ENCODE results near the gene IFT27.

Gene IFT27

GRCh38 chr22:36765943-36766450, 9.9 kb downstream of the IFT27 start:
- no peak for DNase-seq
- no peaks in the 10 kb centered on the region for H3K9me3 Mint-ChIP-seq
- H3K27ac Mint-ChIP-seq = no peak overlapping the region
- H3K27me3 Mint-ChIP-seq = no peaks in the 10 kb centered on the region
- CTCF ChIA-PET = interaction anchor here (0.5 to 2.4 kb wide), 5 partner anchors 8 to 344 kb away, joined by 3 to 12 read pairs (median 4); no protein-coding TSS in a partner anchor
- no peak overlapping the region for H3K4me3 Mint-ChIP-seq
- no peaks in the 10 kb centered on the region for H3K4me1 Mint-ChIP-seq
- H3K36me3 Mint-ChIP-seq = no peaks in the 10 kb centered on the region

GRCh38 chr22:36765131-36765942, 10.6 kb downstream of the IFT27 start:
- Mint-ChIP-seq H3K4me1 (no peaks in the 10 kb centered on the region), H3K9me3 (no peaks in the 10 kb centered on the region)
- CTCF ChIA-PET = interaction anchor here (1.1 to 2.4 kb wide), 3 partner anchors 8 to 91 kb away, joined by 3 to 12 read pairs (median 4); no protein-coding TSS in a partner anchor

DNA sequence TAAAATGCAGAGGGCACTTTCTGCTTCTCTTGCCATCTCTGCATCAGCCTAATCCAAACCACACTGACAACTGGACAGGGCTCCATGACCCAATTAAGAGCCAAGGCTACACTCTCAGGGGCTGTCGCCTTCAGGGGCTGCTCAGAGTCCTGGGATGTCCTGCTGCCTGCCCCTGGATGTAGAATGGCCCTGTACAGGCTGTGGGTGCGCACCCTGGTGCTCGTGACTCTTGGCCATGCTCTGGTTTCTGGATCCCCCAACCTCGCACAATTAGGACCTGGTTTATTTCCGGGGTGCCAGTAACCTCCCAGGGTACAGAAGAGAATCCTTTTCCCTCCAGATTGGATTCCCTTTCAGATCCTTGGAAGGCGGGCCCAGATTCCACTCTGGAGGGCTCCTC, 11.3 kb downstream of the IFT27 start:
- no peak overlapping the region for H3K4me3 Mint-ChIP-seq
- H3K4me1 Mint-ChIP-seq = no peaks in the 10 kb centered on the region
- H3K36me3 Mint-ChIP-seq = no peaks in the 10 kb centered on the region
- CTCF ChIA-PET = interaction anchor here (2.4 kb wide), 1 partner anchor 10 kb away, joined by 12 read pairs; no protein-coding TSS in a partner anchor
- H3K9me3 Mint-ChIP-seq = no peaks in the 10 kb centered on the region
- H3K27ac Mint-ChIP-seq = no peak overlapping the region
- DNase-seq = no peak
- no peaks in the 10 kb centered on the region for H3K27me3 Mint-ChIP-seq

More at GRCh38 chr22:36765131-36765942, 10.6 kb downstream of the IFT27 start:
- Mint-ChIP-seq H3K36me3 (no peaks in the 10 kb centered on the region), H3K4me3 (no peak overlapping the region), H3K27me3 (no peaks in the 10 kb centered on the region), H3K27ac (no peak overlapping the region)
- DNase-seq = no peak

DNA sequence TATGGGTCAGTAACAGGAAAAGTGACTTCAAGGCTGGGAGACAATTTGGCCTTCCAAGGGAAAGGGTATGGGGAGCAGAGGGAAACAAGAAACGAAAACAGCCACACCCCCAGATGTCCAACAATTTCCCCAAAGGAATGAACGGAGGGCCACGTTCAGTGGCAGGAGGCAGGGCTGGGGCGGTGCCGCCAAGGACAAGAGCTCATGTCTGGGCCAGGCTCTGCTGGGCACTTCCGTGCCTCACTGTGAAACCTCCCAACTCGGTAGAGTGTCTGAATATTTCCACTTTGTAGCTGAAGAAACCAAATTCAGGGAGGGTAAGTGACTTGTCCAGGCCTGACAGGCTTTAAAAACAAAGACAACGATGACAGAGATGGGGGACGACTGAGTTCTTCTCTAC, 11.9 kb downstream of the IFT27 start:
- no peak for DNase-seq
- CTCF ChIA-PET = interaction anchor here (2.4 kb wide), 1 partner anchor 10 kb away, joined by 12 read pairs; no protein-coding TSS in a partner anchor
- no peaks in the 10 kb centered on the region for H3K4me1 Mint-ChIP-seq
- no peak overlapping the region for H3K4me3 Mint-ChIP-seq
- H3K36me3 Mint-ChIP-seq = no peaks in the 10 kb centered on the region
- no peak overlapping the region for H3K27ac Mint-ChIP-seq
- no peaks in the 10 kb centered on the region for H3K9me3 Mint-ChIP-seq
- no peaks in the 10 kb centered on the region for H3K27me3 Mint-ChIP-seq

GRCh38 chr22:36763576-36763975, 12.3 kb downstream of the IFT27 start:
- H3K36me3 Mint-ChIP-seq = no peaks in the 10 kb centered on the region
- H3K27me3 Mint-ChIP-seq = no peaks in the 10 kb centered on the region
- CTCF ChIA-PET = interaction anchor here (1.0 to 2.4 kb wide), 2 partner anchors 11 to 214 kb away, joined by 3 to 12 read pairs; no protein-coding TSS in a partner anchor
- no peak overlapping the region for H3K4me3 Mint-ChIP-seq
- no peaks in the 10 kb centered on the region for H3K4me1 Mint-ChIP-seq
- no peak for DNase-seq
- H3K9me3 Mint-ChIP-seq = no peaks in the 10 kb centered on the region
- H3K27ac Mint-ChIP-seq = no peak overlapping the region

GRCh38 chr22:36762687-36763260, 13.1 kb downstream of the IFT27 start:
- no peaks in the 10 kb centered on the region for H3K36me3 Mint-ChIP-seq
- no peaks in the 10 kb centered on the region for H3K27me3 Mint-ChIP-seq
- no peak overlapping the region for H3K27ac Mint-ChIP-seq
- CTCF ChIA-PET = interaction anchor here (1.0 to 1.2 kb wide), 2 partner anchors 11 to 215 kb away, joined by 3 to 5 read pairs; no protein-coding TSS in a partner anchor
- no peak overlapping the region for H3K4me3 Mint-ChIP-seq
- H3K9me3 Mint-ChIP-seq = no peaks in the 10 kb centered on the region
- no peaks in the 10 kb centered on the region for H3K4me1 Mint-ChIP-seq
- DNase-seq = no peak

GRCh38 chr22:36761553-36762240, 14.2 kb downstream of the IFT27 start:
- Mint-ChIP-seq H3K36me3 (no peaks in the 10 kb centered on the region), H3K27ac (no peak overlapping the region), H3K4me1 (no peaks in the 10 kb centered on the region), H3K4me3 (no peak overlapping the region), H3K27me3 (no peaks in the 10 kb centered on the region), H3K9me3 (no peaks in the 10 kb centered on the region)
- no peak for DNase-seq
- CTCF ChIA-PET = interaction anchor here (1.2 to 1.4 kb wide), 2 partner anchors 12 kb away, joined by 5 to 6 read pairs; no protein-coding TSS in a partner anchor

DNA sequence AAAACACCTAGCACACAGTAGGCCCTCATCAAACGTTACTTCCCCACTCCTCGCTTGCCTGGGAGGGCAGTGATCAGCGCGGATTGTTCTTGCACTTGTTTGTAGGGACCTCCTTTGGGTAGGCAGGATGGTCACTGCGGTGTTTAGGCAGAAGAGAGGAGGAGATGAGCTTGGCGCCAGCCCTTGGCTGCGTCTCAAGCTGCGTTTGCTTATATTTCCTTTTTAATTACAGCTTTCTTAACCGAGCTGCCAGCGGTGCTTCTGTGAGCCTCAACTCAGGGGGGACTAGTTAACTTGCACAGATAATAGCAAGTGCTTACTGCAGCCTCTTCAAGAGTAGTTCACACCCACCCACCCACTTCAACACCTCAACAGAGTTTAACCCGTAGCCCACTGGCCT, 15.1 kb downstream of the IFT27 start:
- no peak for DNase-seq
- Mint-ChIP-seq H3K4me3 (no peak overlapping the region), H3K36me3 (no peaks in the 10 kb centered on the region), H3K4me1 (no peaks in the 10 kb centered on the region), H3K27ac (no peak overlapping the region), H3K9me3 (no peaks in the 10 kb centered on the region), H3K27me3 (peaks cover 6% of the 10 kb centered on the region)
- CTCF ChIA-PET = interaction anchor here (0.9 to 1.7 kb wide), 3 partner anchors 13 to 95 kb away, joined by 3 to 6 read pairs (median 3); no protein-coding TSS in a partner anchor

DNA sequence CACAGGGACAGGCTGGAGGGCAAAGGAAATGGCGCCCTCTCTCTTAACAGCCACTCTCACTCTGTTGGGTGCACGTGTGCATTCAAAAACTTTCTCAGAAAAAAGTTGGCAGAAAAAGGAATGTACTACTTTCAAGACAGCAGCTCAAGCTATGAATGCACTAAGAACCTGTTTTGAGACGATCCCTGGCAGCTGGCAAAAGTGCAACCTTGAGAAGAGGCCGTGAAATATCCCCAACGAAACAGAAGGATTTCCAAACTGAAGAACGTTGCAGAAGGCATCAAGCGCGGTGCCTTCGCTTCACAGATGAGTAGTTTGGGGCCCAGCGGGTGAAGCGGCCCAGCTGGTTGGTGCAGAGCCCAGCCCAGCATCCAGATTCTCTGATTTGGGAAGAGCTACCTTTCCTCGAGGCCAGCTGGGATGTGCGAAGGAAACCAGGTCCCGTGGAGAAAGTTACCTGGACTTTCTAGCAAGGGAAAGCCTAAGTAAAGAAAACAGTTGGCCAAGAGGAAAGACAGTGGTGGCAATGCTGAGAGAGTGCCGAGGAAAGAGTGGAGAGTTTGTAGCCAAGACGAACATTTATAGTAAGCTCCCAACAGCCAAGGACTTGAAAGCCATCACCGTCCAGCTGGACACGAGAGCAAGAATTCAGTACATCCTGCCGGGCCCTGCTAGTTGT, 16.3 kb downstream of the IFT27 start:
- H3K9me3 Mint-ChIP-seq = no peaks in the 10 kb centered on the region
- no peak for DNase-seq
- no peak overlapping the region for H3K4me3 Mint-ChIP-seq
- H3K4me1 Mint-ChIP-seq = no peaks in the 10 kb centered on the region
- H3K27ac Mint-ChIP-seq = no peak overlapping the region
- no peaks in the 10 kb centered on the region for H3K36me3 Mint-ChIP-seq
- peaks cover 11% of the 10 kb centered on the region for H3K27me3 Mint-ChIP-seq
- CTCF ChIA-PET = interaction anchor here (0.8 to 3.0 kb wide), 3 partner anchors 14 to 97 kb away, joined by 3 to 16 read pairs (median 3); no protein-coding TSS in a partner anchor

DNA sequence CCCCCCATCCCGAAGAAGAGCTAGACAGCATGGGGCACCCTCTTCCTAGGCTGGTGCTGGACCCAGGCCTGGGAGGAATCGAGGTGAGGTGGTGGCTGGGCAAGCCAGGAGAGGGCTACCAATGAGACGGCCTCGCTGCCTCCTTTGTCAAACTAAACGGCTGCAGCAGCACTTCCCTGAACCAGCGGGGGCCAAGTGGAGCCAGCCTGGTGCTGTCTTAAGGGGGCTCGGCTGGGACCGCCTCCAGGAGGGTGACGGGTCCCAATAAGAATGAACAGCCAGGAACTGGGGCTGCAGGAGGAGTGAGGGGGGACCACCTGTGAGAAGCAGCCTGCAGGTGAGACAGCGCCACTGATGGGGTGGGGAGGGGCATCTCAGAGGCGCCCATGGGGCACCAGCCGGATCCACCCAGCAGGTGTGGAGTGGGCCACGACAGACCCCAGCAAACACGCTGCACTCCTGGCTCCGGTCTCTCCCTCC, 17.1 kb downstream of the IFT27 start:
- H3K36me3 Mint-ChIP-seq = no peaks in the 10 kb centered on the region
- no peaks in the 10 kb centered on the region for H3K9me3 Mint-ChIP-seq
- no peak overlapping the region for H3K27ac Mint-ChIP-seq
- no peak overlapping the region for H3K4me3 Mint-ChIP-seq
- H3K27me3 Mint-ChIP-seq = peaks cover 19% of the 10 kb centered on the region
- no peak for DNase-seq
- CTCF ChIA-PET = interaction anchor here (1.3 to 3.0 kb wide), 8 partner anchors 15 to 297 kb away, joined by 3 to 16 read pairs (median 7); no protein-coding TSS in a partner anchor
- H3K4me1 Mint-ChIP-seq = no peaks in the 10 kb centered on the region

DNA sequence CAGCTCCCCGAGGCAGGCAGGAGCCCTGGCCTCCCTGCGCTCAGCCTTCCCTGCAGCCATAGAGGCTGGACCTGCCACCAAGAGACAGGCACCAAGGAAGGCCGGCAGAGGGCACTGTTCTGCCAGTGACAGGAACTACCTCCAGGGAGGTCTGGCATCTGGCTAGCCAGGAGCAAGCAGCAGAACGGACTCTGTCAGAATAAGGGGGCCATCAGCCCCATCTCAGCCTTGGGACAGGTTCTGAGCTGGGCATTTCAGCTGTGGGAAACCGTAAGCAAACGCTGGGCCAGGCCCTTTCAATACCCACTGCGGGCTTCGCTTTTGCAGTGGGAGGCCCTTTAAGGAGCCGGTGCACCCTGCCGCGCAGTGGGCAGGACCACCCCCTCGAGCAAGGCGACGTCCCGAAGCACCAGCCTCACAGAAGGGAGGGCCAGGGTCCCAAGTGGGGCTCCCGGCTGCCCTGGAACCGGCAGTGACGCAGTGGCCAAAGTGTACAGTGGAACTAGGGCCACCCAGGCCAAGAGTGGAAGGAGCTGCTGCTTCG, 18.2 kb downstream of the IFT27 start:
- CTCF ChIA-PET = interaction anchor here (0.7 to 3.0 kb wide), 19 partner anchors 8 to 298 kb away, joined by 3 to 16 read pairs (median 4); partner anchors contain the start of gene IFT27
- Mint-ChIP-seq H3K27ac (no peak overlapping the region), H3K9me3 (no peaks in the 10 kb centered on the region)

DNA sequence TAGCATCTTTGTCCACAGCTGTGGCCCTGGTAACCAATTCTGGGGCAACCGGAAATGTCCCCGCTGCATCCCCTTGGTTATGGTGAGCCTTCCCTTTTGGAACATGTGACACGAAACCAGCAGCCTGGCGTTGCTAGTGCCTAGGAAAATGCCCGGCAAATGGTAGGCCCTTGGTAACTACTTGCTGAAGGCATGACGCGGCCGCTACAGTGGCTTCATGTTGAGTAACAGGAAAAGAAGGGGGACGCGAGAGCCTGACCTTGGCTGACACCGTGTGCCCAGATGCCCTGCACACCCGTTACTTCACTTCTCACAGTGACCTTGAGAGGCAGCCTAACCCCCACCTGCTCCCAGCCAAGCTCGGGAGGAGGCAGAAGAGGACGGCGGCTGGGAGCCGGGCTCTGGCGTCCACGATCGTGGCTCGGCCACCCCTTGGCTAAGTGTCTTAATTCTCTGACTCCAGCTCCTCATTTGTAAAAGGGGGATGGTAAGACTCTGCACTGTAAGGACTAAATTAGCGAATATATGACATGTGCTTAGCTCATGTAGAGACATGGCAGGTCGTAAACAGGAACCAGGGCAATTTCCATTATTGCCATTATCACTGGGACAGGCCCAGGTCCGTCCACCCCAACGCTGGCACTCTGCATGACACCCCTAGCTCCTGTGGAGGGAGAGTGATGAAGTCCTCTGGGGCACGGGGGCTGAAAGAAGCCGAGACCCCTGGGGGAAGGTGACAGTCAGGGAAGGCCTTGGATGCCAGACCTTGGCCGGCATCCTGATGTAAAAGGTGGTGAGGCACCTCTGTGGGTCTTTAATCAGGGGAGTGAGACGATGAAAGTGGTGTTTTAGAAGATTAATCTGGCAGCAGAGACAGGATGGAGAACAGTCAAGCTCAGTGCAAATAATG, 18.9 kb downstream of the IFT27 start:
- Mint-ChIP-seq H3K27me3 (peaks cover 26% of the 10 kb centered on the region), H3K4me1 (no peaks in the 10 kb centered on the region), H3K9me3 (no peaks in the 10 kb centered on the region), H3K27ac (no peak overlapping the region), H3K36me3 (no peaks in the 10 kb centered on the region), H3K4me3 (no peak overlapping the region)
- CTCF ChIA-PET = interaction anchor here (0.7 to 3.0 kb wide), 16 partner anchors 9 to 223 kb away, joined by 3 to 16 read pairs (median 4); partner anchors contain the start of gene IFT27
- DNase-seq = no peak

More for the DNA sequence above, 18.2 kb downstream of the IFT27 start:
- peak; percentile 89 for DNase-seq
- no peaks in the 10 kb centered on the region for H3K36me3 Mint-ChIP-seq
- peaks cover 26% of the 10 kb centered on the region for H3K27me3 Mint-ChIP-seq
- H3K4me3 Mint-ChIP-seq = no peak overlapping the region
- H3K4me1 Mint-ChIP-seq = no peaks in the 10 kb centered on the region
